ENCODE data around the gene CFAP54. TPM values are rescaled to one million over a fixed set of nuclear protein-coding genes. Genes with fewer than 3 reads are reported as not detected.

Gene CFAP54
- total RNA-seq, 2 donors from 2014 or later, result 0.28 TPM; not detected in 1

DNA sequence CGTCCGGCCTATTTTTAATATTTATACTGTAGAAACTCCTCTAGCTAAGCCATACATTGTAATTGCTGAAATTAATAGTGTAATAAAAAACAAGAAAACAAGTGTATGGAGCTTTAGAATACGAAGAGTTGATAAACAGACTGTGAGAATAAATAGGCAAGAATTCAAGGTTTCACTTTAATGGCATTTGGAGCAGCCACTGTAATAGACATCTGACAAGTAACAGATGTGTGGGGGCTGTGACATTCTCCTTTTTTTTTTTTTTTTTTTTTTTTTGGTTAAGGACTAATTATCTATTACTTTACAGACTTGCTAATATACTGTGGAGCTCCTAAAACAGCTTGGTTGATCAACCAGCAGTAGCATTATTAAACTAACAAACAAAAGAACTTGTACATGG lies 42.1 kb upstream of the CFAP54 start:
- H3K27ac ChIP-seq, result peak overlapping the region in 1 of 2 donors; percentile 23
- no peaks in the 10 kb centered on the region for H3K27me3 ChIP-seq
- no peak overlapping the region for H3K4me3 ChIP-seq
- TF ChIP-seq, protein P1, sequence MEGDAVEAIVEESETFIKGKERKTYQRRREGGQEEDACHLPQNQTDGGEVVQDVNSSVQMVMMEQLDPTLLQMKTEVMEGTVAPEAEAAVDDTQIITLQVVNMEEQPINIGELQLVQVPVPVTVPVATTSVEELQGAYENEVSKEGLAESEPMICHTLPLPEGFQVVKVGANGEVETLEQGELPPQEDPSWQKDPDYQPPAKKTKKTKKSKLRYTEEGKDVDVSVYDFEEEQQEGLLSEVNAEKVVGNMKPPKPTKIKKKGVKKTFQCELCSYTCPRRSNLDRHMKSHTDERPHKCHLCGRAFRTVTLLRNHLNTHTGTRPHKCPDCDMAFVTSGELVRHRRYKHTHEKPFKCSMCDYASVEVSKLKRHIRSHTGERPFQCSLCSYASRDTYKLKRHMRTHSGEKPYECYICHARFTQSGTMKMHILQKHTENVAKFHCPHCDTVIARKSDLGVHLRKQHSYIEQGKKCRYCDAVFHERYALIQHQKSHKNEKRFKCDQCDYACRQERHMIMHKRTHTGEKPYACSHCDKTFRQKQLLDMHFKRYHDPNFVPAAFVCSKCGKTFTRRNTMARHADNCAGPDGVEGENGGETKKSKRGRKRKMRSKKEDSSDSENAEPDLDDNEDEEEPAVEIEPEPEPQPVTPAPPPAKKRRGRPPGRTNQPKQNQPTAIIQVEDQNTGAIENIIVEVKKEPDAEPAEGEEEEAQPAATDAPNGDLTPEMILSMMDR (IDR thresholded peaks at IDR 0.05), result no peak
- no peak for DNase-seq (ENCODE audit: low spot score)
- no peaks in the 10 kb centered on the region for H3K9me3 ChIP-seq
- H3K4me1 ChIP-seq, result no peaks in the 10 kb centered on the region
- H3K36me3 ChIP-seq, result no peaks in the 10 kb centered on the region

DNA sequence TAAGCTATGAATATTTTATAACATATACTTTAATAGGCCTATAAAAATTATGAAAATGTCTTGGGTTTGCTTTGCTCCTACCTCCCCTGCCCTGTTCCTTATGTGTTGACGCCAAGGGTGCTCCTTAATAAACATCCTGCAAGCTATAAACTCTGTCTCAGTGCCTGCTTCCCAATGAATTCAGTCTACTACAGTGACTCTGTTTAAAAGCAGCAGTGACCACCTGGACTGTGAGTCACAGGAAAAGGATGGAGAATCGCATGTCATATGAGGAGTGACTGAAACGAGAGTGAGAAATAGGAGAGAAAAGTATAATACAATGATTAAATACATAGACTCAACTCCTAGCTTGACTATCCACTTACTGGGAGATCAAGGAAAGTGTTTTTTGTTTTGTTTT lies 41.1 kb upstream of the CFAP54 start:
- TF ChIP-seq, protein P1 (IDR thresholded peaks at IDR 0.05), result no peak
- DNase-seq (ENCODE audit: low spot score), result no peak
- no peaks in the 10 kb centered on the region for H3K36me3 ChIP-seq
- H3K9me3 ChIP-seq, result no peaks in the 10 kb centered on the region
- H3K27ac ChIP-seq, result no peak overlapping the region
- no peaks in the 10 kb centered on the region for H3K27me3 ChIP-seq
- no peak overlapping the region for H3K4me3 ChIP-seq
- no peaks in the 10 kb centered on the region for H3K4me1 ChIP-seq

DNA sequence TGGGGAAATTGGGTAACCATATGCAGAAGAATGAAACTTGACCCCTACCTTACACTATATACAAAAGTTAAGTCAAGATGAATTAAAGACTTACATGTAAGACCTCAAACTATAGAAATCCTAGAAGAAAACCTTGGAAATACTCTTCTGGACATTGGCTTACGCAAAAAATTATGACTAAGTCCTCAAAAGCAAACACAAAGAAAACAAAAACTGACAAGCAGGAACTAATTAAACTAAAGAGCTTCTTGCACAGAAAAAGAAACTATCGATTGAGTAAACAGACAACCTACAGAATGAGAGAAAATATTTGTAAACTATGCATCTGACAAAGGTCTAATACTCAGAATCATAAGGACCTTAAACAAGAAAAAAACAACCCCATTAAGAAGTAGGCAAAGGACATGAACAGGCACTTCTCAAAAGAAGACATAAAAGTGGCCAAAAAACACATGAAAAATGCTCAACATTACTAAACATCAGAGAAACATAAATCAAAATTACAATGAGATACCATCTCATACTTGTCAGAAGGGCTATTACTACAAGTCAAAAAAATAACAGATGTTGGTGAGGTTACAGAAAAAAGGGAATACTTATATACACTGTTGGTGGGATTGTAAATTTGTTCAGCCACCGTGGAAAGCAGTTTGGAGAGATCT lies 37.0 kb upstream of the CFAP54 start:
- no peaks in the 10 kb centered on the region for H3K36me3 ChIP-seq
- no peak overlapping the region for H3K27ac ChIP-seq
- TF ChIP-seq, protein P1 (IDR thresholded peaks at IDR 0.05), result no peak
- no peak for DNase-seq (ENCODE audit: low spot score)
- H3K4me1 ChIP-seq, result no peaks in the 10 kb centered on the region
- no peaks in the 10 kb centered on the region for H3K9me3 ChIP-seq
- H3K4me3 ChIP-seq, result no peak overlapping the region
- H3K27me3 ChIP-seq, result no peaks in the 10 kb centered on the region

DNA sequence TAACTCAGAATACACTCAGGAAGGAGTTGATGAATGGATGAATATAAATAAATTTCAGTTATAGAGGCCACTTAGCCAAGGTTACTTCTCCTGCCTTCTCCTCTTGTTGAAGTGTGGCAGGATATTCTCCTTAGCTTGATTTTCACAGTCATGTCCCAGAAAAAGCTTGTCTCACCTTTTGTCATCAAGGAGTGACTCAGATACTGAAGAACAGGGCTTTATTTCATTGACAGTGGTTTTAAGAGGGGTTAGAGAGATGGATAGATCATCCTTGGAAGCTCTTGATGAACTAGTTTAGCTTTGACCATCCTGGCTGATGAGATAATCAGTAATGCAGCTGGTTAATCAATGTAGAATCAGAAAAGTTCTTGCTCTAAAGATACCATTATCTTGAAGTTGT lies 35.0 kb upstream of the CFAP54 start:
- Histone ChIP-seq H3K27me3 (no peaks in the 10 kb centered on the region), H3K4me3 (no peak overlapping the region), H3K9me3 (no peaks in the 10 kb centered on the region), H3K36me3 (no peaks in the 10 kb centered on the region), H3K27ac (no peak overlapping the region), H3K4me1 (no peaks in the 10 kb centered on the region)
- no peak for DNase-seq (ENCODE audit: low spot score)
- TF ChIP-seq, protein P1 (IDR thresholded peaks at IDR 0.05), result no peak

DNA sequence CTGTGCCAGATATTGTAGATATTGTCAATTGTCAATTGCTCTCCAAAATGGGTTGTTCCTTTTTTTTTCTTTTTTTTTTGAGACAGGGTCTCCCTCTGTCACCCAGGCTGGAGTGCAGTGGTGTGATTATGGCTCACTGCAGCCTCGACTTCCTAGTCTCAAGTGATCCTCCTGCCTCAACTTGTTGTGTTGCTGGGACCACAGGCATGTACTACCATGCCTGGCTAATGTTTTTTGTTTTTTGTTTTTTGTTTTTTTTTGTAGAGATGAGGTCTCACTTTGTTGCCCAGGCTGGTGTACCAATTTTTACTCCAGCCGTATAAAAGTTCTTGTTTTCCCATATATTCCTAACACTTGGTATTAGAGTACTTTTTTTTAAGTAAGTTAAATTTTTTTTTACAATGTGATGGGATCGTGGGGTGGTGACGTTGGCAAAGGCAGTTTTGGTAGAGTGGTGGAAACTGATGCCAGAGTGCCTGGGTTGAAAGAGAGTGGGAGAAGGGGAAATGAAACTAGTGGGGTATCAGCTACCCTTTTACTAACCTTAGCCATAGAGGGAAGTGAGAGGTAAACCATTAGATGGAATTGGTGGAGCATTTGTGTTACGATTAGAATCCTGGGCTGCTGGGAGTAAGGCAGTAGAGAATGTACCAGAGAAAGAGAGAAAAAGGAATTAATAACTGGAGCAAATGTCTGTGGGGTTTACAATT lies 33.0 kb upstream of the CFAP54 start:
- no peak overlapping the region for H3K4me3 ChIP-seq
- H3K36me3 ChIP-seq, result no peaks in the 10 kb centered on the region
- H3K27me3 ChIP-seq, result no peaks in the 10 kb centered on the region
- no peaks in the 10 kb centered on the region for H3K9me3 ChIP-seq
- no peak overlapping the region for H3K27ac ChIP-seq
- DNase-seq (ENCODE audit: low spot score), result no peak
- H3K4me1 ChIP-seq, result no peaks in the 10 kb centered on the region
- TF ChIP-seq, protein P1 (IDR thresholded peaks at IDR 0.05), result no peak

Measured in right atrium auricular region (tissue), 2 donors.